Activated CD8-positive, alpha-beta T cell treated with anti-CD3 and anti-CD28 coated beads for 36 hours (primary cell): Measurements from ENCODE around the gene GDF2. TPM values are rescaled to one million over a fixed set of nuclear protein-coding genes. Genes with fewer than 3 reads are reported as not detected.

Experiments used
- ATAC-seq: fragments of 200-7000 bp; cut with Tn5 transposase; one replicate; pipeline ENCODE4 v1.10.0; 2021; ENCODE audit warnings: mild to moderate bottlenecking, moderate library complexity
- CTCF ChIA-PET: fragments of 350-600 bp; sonication (Branson Sonifier 250); formaldehyde crosslinking; loops from one replicate; lab custom pipeline; 2021; ENCODE audit warnings: antibody characterized with exemption; lab: Charles Lee
- POLR2A ChIA-PET: fragments of 350-600 bp; sonication (Branson Sonifier 250); formaldehyde crosslinking; loops from one replicate; lab custom pipeline; 2021; ENCODE audit warnings: antibody characterized with exemption; lab: Charles Lee
- DNase-seq: peaks from one replicate; pipeline ENCODE4 v3.0.0-alpha.2; 2020
- H3K27ac Mint-ChIP-seq: one replicate; pipeline ENCODE4 v1.8.0; 2021; ENCODE audit warnings: mild to moderate bottlenecking, mixed read lengths
- H3K27me3 Mint-ChIP-seq: one replicate; pipeline ENCODE4 v1.8.0; 2021; ENCODE audit warnings: mixed read lengths
- H3K36me3 Mint-ChIP-seq: one replicate; pipeline ENCODE4 v1.8.0; 2021; ENCODE audit warnings: low read depth, mixed read lengths
- H3K4me1 Mint-ChIP-seq: one replicate; pipeline ENCODE4 v1.8.0; 2021; ENCODE audit warnings: low read depth, mixed read lengths
- H3K4me3 Mint-ChIP-seq: one replicate; pipeline ENCODE4 v1.8.0; 2021; ENCODE audit warnings: mild to moderate bottlenecking, moderate library complexity, mixed read lengths
- H3K9me3 Mint-ChIP-seq: one replicate; pipeline ENCODE4 v1.8.0; 2021; ENCODE audit warnings: mixed read lengths
- intact Hi-C: fragments of 100-400 bp; cut with micrococcal nuclease; formaldehyde crosslinking; loops from one replicate; pipeline ENCODE4 v1.10.0; 2022
- total RNA-seq, 2 experiments: library from RNA; stranded (reverse); gene quantifications; one replicate each; pipeline ENCODE4 v1.2.3, GENCODE V29; 2021
- TF ChIP-seq, protein P1 (sequence below): fragments of 200-600 bp; IDR thresholded peaks from one replicate; pipeline ENCODE4 v1.8.0; 2022; ENCODE audit warnings: antibody characterized with exemption, mild to moderate bottlenecking

The GDF2 gene
- total RNA-seq, 2 experiments from 2014 or later = not detected

DNA sequence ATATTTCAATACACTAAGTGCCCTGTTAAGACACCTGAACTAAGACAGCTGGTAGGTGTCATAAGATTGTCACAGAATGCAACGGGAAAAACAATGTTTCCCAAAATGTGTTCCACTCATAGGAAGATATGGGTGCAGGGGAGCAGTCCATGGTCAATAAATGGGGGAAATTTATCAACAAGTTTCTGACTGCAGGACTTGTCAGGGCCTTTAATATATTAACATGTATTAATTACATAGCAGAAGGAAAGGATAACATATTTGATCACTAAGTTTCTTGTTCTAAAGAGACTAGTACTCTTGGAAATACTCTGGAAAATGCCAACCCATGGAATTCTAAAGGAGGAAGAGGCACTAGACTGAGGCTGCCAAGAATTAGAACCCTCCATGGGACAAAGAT is 32.6 kb downstream of the GDF2 start:
- ATAC-seq = no peak
- POLR2A ChIA-PET = no interaction called here
- H3K36me3 Mint-ChIP-seq = no peaks in the 10 kb centered on the region
- H3K9me3 Mint-ChIP-seq = no peaks in the 10 kb centered on the region
- no peak overlapping the region for H3K27ac Mint-ChIP-seq
- no peaks in the 10 kb centered on the region for H3K27me3 Mint-ChIP-seq
- CTCF ChIA-PET = interaction anchor here (1.2 kb wide), 1 partner anchor 14 kb away, joined by 5 read pairs; no protein-coding TSS in a partner anchor
- no peak overlapping the region for H3K4me3 Mint-ChIP-seq
- TF ChIP-seq, protein P1, sequence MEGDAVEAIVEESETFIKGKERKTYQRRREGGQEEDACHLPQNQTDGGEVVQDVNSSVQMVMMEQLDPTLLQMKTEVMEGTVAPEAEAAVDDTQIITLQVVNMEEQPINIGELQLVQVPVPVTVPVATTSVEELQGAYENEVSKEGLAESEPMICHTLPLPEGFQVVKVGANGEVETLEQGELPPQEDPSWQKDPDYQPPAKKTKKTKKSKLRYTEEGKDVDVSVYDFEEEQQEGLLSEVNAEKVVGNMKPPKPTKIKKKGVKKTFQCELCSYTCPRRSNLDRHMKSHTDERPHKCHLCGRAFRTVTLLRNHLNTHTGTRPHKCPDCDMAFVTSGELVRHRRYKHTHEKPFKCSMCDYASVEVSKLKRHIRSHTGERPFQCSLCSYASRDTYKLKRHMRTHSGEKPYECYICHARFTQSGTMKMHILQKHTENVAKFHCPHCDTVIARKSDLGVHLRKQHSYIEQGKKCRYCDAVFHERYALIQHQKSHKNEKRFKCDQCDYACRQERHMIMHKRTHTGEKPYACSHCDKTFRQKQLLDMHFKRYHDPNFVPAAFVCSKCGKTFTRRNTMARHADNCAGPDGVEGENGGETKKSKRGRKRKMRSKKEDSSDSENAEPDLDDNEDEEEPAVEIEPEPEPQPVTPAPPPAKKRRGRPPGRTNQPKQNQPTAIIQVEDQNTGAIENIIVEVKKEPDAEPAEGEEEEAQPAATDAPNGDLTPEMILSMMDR = no peak
- H3K4me1 Mint-ChIP-seq = no peaks in the 10 kb centered on the region
- DNase-seq = no peak
- intact Hi-C loops = no loop called here

DNA sequence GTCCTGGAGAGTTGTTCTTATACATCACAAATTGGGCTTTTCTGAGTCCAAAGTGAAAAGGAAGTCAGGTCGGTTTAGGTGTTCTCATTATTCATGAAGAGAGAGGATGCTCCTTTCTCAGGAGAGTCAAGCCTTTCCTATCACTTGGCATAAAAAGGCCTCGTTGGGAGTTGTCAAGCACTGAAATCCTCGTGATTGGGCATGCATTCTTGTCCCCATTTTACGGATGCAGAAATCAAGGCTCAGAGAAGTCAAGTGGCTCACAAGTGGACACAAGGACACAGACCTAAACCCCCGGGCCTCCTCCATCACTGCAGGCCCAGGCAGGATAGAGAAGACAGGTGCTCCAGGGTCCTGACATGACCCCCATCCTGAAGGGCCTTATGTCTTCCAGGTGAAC is 34.5 kb downstream of the GDF2 start:
- ATAC-seq (no peak), DNase-seq (no peak)
- no peaks in the 10 kb centered on the region for H3K4me1 Mint-ChIP-seq
- POLR2A ChIA-PET = no interaction called here
- no peaks in the 10 kb centered on the region for H3K9me3 Mint-ChIP-seq
- CTCF ChIA-PET = no interaction called here
- TF ChIP-seq, protein P1 = no peak
- H3K27me3 Mint-ChIP-seq = no peaks in the 10 kb centered on the region
- intact Hi-C loops = no loop called here
- H3K36me3 Mint-ChIP-seq = no peaks in the 10 kb centered on the region
- no peak overlapping the region for H3K27ac Mint-ChIP-seq
- H3K4me3 Mint-ChIP-seq = no peak overlapping the region

GRCh38 chr10:47357131-47357582 is 34.9 kb downstream of the GDF2 start:
- H3K4me1 Mint-ChIP-seq = no peaks in the 10 kb centered on the region
- ATAC-seq (no peak), DNase-seq (no peak)
- no peak overlapping the region for H3K4me3 Mint-ChIP-seq
- CTCF ChIA-PET = no interaction called here
- POLR2A ChIA-PET = no interaction called here
- TF ChIP-seq, protein P1 = no peak
- no peaks in the 10 kb centered on the region for H3K9me3 Mint-ChIP-seq
- intact Hi-C loops = no loop called here
- H3K27me3 Mint-ChIP-seq = no peaks in the 10 kb centered on the region
- no peaks in the 10 kb centered on the region for H3K36me3 Mint-ChIP-seq
- H3K27ac Mint-ChIP-seq = no peak overlapping the region

- TF ChIP-seq, protein P1 = no peak
- POLR2A ChIA-PET = no interaction called here
Observed at GRCh38 chr10:47357911-47358310, 35.7 kb downstream of the GDF2 start.

GRCh38 chr10:47358457-47358856 is 36.2 kb downstream of the GDF2 start:
- Mint-ChIP-seq H3K36me3 (no peaks in the 10 kb centered on the region), H3K9me3 (no peaks in the 10 kb centered on the region), H3K4me1 (no peaks in the 10 kb centered on the region), H3K4me3 (no peak overlapping the region), H3K27me3 (no peaks in the 10 kb centered on the region), H3K27ac (no peak overlapping the region)
- TF ChIP-seq, protein P1 = no peak
- intact Hi-C loops = no loop called here
- CTCF ChIA-PET = interaction anchor here (0.6 to 1.2 kb wide), 3 partner anchors 18 to 334 kb away, joined by 3 read pairs; no protein-coding TSS in a partner anchor
- POLR2A ChIA-PET = no interaction called here
- ATAC-seq = no peak
- DNase-seq = no peak

More at GRCh38 chr10:47357911-47358310, 35.7 kb downstream of the GDF2 start:
- Mint-ChIP-seq H3K4me1 (no peaks in the 10 kb centered on the region), H3K36me3 (no peaks in the 10 kb centered on the region), H3K9me3 (no peaks in the 10 kb centered on the region), H3K27me3 (no peaks in the 10 kb centered on the region), H3K27ac (no peak overlapping the region), H3K4me3 (no peak overlapping the region)
- intact Hi-C loops = no loop called here
- CTCF ChIA-PET = interaction anchor here (0.6 to 0.9 kb wide), 2 partner anchors 17 to 334 kb away, joined by 3 read pairs; no protein-coding TSS in a partner anchor
- DNase-seq = no peak
- no peak for ATAC-seq
